Activated CD8-positive, alpha-beta memory T cell treated with anti-CD3 and anti-CD28 coated beads for 4 hours (primary cell): ENCODE measurements around the gene CCN5.
"Not testable (repeated sequence)": the region's sequence is repeated elsewhere in the genome, so short reads cannot be mapped to it uniquely, and the experiment has no call there.

Experiments
- DNase-seq, 2 donors: peaks; one replicate each; pipeline ENCODE4 v3.0.0-alpha.2; 2020; ENCODE audit warnings: low read depth in 2 of 2

The CCN5 gene

GRCh38 chr20:44714701-44715498, at the start of gene CCN5:
Gene CCN5 (plus strand): TSS chr20:44715369. CDS start chr20:44715391, 22 bp downstream.
- DNase-seq = no peak

GRCh38 chr20:44666066-44666465, 49.1 kb upstream of the CCN5 start:
- DNase-seq = no peak

GRCh38 chr20:44670851-44671250, 44.3 kb upstream of the CCN5 start:
- DNase-seq = not testable (repeated sequence)

- peak; percentile 50 to 61 for DNase-seq
Observed at GRCh38 chr20:44671541-44671940, 43.6 kb upstream of the CCN5 start.

- DNase-seq = not testable (repeated sequence)
Observed at GRCh38 chr20:44672318-44672902, 42.8 kb upstream of the CCN5 start.

- no peak for DNase-seq
Observed at GRCh38 chr20:44678242-44678641, 36.9 kb upstream of the CCN5 start.

GRCh38 chr20:44678990-44679611, 36.1 kb upstream of the CCN5 start:
- no peak for DNase-seq

GRCh38 chr20:44681796-44682566, 33.2 kb upstream of the CCN5 start:
- DNase-seq = no peak

GRCh38 chr20:44683263-44684046, 31.7 kb upstream of the CCN5 start:
- DNase-seq = peak; percentile 24 to 28

- no peak for DNase-seq
Observed at GRCh38 chr20:44684047-44684967, 30.9 kb upstream of the CCN5 start.

- DNase-seq = no peak
Observed at GRCh38 chr20:44686934-44687333, 28.2 kb upstream of the CCN5 start.

GRCh38 chr20:44688053-44688625, 27.0 kb upstream of the CCN5 start:
- no peak for DNase-seq

- no peak for DNase-seq
Observed at GRCh38 chr20:44689809-44690208, 25.4 kb upstream of the CCN5 start.

- DNase-seq = no peak
Observed at GRCh38 chr20:44690781-44691423, 24.3 kb upstream of the CCN5 start.

GRCh38 chr20:44691424-44692423, 23.4 kb upstream of the CCN5 start:
- DNase-seq = no peak

GRCh38 chr20:44692932-44693480, 22.2 kb upstream of the CCN5 start:
- DNase-seq = no peak

- DNase-seq = no peak
Observed at GRCh38 chr20:44693627-44694026, 21.5 kb upstream of the CCN5 start.

- DNase-seq = no peak
Observed at GRCh38 chr20:44694159-44694558, 21.0 kb upstream of the CCN5 start.
